ENCODE results near the gene PAAF1. TPM values are rescaled to one million over a fixed set of nuclear protein-coding genes. Genes with fewer than 3 reads are reported as not detected.
A peak's percentile ranks its signal among the peaks of the same experiment; 100 is the strongest.

Gene PAAF1
- total and polyA plus RNA-seq, 2 donors (not counting 1 experiment from before 2014, with no cell fraction given): 9.2 to 17.5 TPM

- H3K36me3 ChIP-seq (ENCODE audit: control insufficient read depth, insufficient read depth, low read length): no peaks in the 10 kb centered on the region
- TF ChIP-seq EZH2 (IDR thresholded peaks at IDR 0.05; ENCODE audit: low read length, missing control alignments): no peak
- H3K4me3 ChIP-seq (replicated peaks in 1 of 4; ENCODE audit: control extremely low read depth in 1 of 4, insufficient read depth in 1 of 4, low read depth in 3 of 4, low read length in 4 of 4): no peak overlapping the region
- no peak overlapping the region for H3K4me2 ChIP-seq (ENCODE audit: extremely low read depth, insufficient read depth, low read length)
- H2AFZ ChIP-seq (ENCODE audit: low read length): no peak overlapping the region
- no peaks in the 10 kb centered on the region for H4K20me1 ChIP-seq (ENCODE audit: control insufficient read depth, extremely low read depth, insufficient read depth, low read length)
- DNase-seq (ENCODE audit: low read depth in 2 of 2): peak in 1 of 2 donors; percentile 30
- no peaks in the 10 kb centered on the region for H3K4me1 ChIP-seq (ENCODE audit: control insufficient read depth, extremely low read depth, insufficient read depth, low read length)
- no peak overlapping the region for H3K27ac ChIP-seq (ENCODE audit: insufficient read depth, low read length)
- H3K27me3 ChIP-seq (ENCODE audit: control insufficient read depth, insufficient read depth, low read length): no peaks in the 10 kb centered on the region
- H3K9ac ChIP-seq (ENCODE audit: insufficient read depth, low read length): no peak overlapping the region
- H3K9me3 ChIP-seq (ENCODE audit: control insufficient read depth, insufficient read depth, low read depth, low read length): no peaks in the 10 kb centered on the region
- no peaks in the 10 kb centered on the region for H3K79me2 ChIP-seq (ENCODE audit: control insufficient read depth, insufficient read depth, low read length)
These were observed 62.3 kb downstream of the PAAF1 start for GRCh38 chr11:73939096-73939495.

GRCh38 chr11:73940801-73941570 is 64.2 kb downstream of the PAAF1 start:
- Histone ChIP-seq H3K9me3 (ENCODE audit: control insufficient read depth, insufficient read depth, low read depth, low read length) (no peaks in the 10 kb centered on the region), H2AFZ (ENCODE audit: low read length) (no peak overlapping the region), H3K4me2 (ENCODE audit: extremely low read depth, insufficient read depth, low read length) (no peak overlapping the region), H3K36me3 (ENCODE audit: control insufficient read depth, insufficient read depth, low read length) (no peaks in the 10 kb centered on the region), H3K27ac (ENCODE audit: insufficient read depth, low read length) (no peak overlapping the region), H3K4me3 (replicated peaks in 1 of 4; ENCODE audit: control extremely low read depth in 1 of 4, insufficient read depth in 1 of 4, low read depth in 3 of 4, low read length in 4 of 4) (no peak overlapping the region), H3K27me3 (ENCODE audit: control insufficient read depth, insufficient read depth, low read length) (no peaks in the 10 kb centered on the region), H3K79me2 (ENCODE audit: control insufficient read depth, insufficient read depth, low read length) (no peaks in the 10 kb centered on the region), H3K4me1 (ENCODE audit: control insufficient read depth, extremely low read depth, insufficient read depth, low read length) (no peaks in the 10 kb centered on the region), H3K9ac (ENCODE audit: insufficient read depth, low read length) (no peak overlapping the region), H4K20me1 (ENCODE audit: control insufficient read depth, extremely low read depth, insufficient read depth, low read length) (no peaks in the 10 kb centered on the region)
- TF ChIP-seq EZH2 (IDR thresholded peaks at IDR 0.05; ENCODE audit: low read length, missing control alignments) (no peak), CTCF (conservative IDR thresholded peaks at IDR 0.05 in 1 of 2, IDR thresholded peaks at IDR 0.05 in 1 of 2; ENCODE audit: low read depth in 1 of 2, low read length in 2 of 2) (no peak)
- DNase-seq (ENCODE audit: low read depth in 2 of 2): no peak

GRCh38 chr11:73942010-73942409 is 65.2 kb downstream of the PAAF1 start:
- no peak overlapping the region for H3K27ac ChIP-seq (ENCODE audit: insufficient read depth, low read length)
- H3K36me3 ChIP-seq (ENCODE audit: control insufficient read depth, insufficient read depth, low read length): no peaks in the 10 kb centered on the region
- no peak for TF ChIP-seq CTCF (conservative IDR thresholded peaks at IDR 0.05 in 1 of 2, IDR thresholded peaks at IDR 0.05 in 1 of 2; ENCODE audit: low read depth in 1 of 2, low read length in 2 of 2)
- TF ChIP-seq EZH2 (IDR thresholded peaks at IDR 0.05; ENCODE audit: low read length, missing control alignments): no peak
- no peaks in the 10 kb centered on the region for H3K9me3 ChIP-seq (ENCODE audit: control insufficient read depth, insufficient read depth, low read depth, low read length)
- DNase-seq (ENCODE audit: low read depth in 2 of 2): no peak
- H3K4me3 ChIP-seq (replicated peaks in 1 of 4; ENCODE audit: control extremely low read depth in 1 of 4, insufficient read depth in 1 of 4, low read depth in 3 of 4, low read length in 4 of 4): no peak overlapping the region
- no peak overlapping the region for H3K9ac ChIP-seq (ENCODE audit: insufficient read depth, low read length)
- no peak overlapping the region for H2AFZ ChIP-seq (ENCODE audit: low read length)
- H4K20me1 ChIP-seq (ENCODE audit: control insufficient read depth, extremely low read depth, insufficient read depth, low read length): no peaks in the 10 kb centered on the region
- H3K27me3 ChIP-seq (ENCODE audit: control insufficient read depth, insufficient read depth, low read length): no peaks in the 10 kb centered on the region
- no peaks in the 10 kb centered on the region for H3K4me1 ChIP-seq (ENCODE audit: control insufficient read depth, extremely low read depth, insufficient read depth, low read length)
- no peak overlapping the region for H3K4me2 ChIP-seq (ENCODE audit: extremely low read depth, insufficient read depth, low read length)
- no peaks in the 10 kb centered on the region for H3K79me2 ChIP-seq (ENCODE audit: control insufficient read depth, insufficient read depth, low read length)
